Activated CD4-positive, alpha-beta T cell treated with anti-CD3 and anti-CD28 coated beads for 48 hours (primary cell): ENCODE data around the gene DCDC2C.

Experiments
- DNase-seq: peaks from one replicate; pipeline ENCODE4 v3.0.0-alpha.2; 2020

Gene DCDC2C

GRCh38 chr2:3674066-3674845 lies 29.1 kb upstream of the DCDC2C start:
- no peak for DNase-seq

- DNase-seq, result no peak
Observed at GRCh38 chr2:3675687-3676086, 27.7 kb upstream of the DCDC2C start.

- DNase-seq, result no peak
Observed at GRCh38 chr2:3677436-3677835, 25.9 kb upstream of the DCDC2C start.

GRCh38 chr2:3678212-3678611 lies 25.2 kb upstream of the DCDC2C start:
- no peak for DNase-seq

GRCh38 chr2:3679180-3679579 lies 24.2 kb upstream of the DCDC2C start:
- DNase-seq, result no peak

GRCh38 chr2:3679616-3680393 lies 23.6 kb upstream of the DCDC2C start:
- DNase-seq, result no peak

- DNase-seq, result no peak
Observed at GRCh38 chr2:3680548-3681345, 22.6 kb upstream of the DCDC2C start.

GRCh38 chr2:3681625-3682024 lies 21.8 kb upstream of the DCDC2C start:
- DNase-seq, result no peak

GRCh38 chr2:3682811-3683210 lies 20.6 kb upstream of the DCDC2C start:
- DNase-seq, result no peak

GRCh38 chr2:3683748-3684454 lies 19.5 kb upstream of the DCDC2C start:
- no peak for DNase-seq

- no peak for DNase-seq
Observed at GRCh38 chr2:3689998-3690748, 13.2 kb upstream of the DCDC2C start.

GRCh38 chr2:3692375-3692774 lies 11.0 kb upstream of the DCDC2C start:
- DNase-seq, result no peak

GRCh38 chr2:3696545-3696944 lies 6.8 kb upstream of the DCDC2C start:
- no peak for DNase-seq

- DNase-seq, result no peak
Observed at GRCh38 chr2:3701071-3701470, 2.3 kb upstream of the DCDC2C start.

- DNase-seq, result no peak
Observed at GRCh38 chr2:3703757-3704355, 481 bp downstream of the DCDC2C start.

- no peak for DNase-seq
Observed at GRCh38 chr2:3704692-3705091, 1.3 kb downstream of the DCDC2C start.

- DNase-seq, result no peak
Observed at GRCh38 chr2:3705782-3706181, 2.4 kb downstream of the DCDC2C start.

GRCh38 chr2:3706892-3707291 lies 3.5 kb downstream of the DCDC2C start:
- no peak for DNase-seq

GRCh38 chr2:3708576-3708975 lies 5.2 kb downstream of the DCDC2C start:
- DNase-seq, result no peak

- DNase-seq, result no peak
Observed at GRCh38 chr2:3709225-3709624, 5.8 kb downstream of the DCDC2C start.

GRCh38 chr2:3712424-3712823 lies 9.0 kb downstream of the DCDC2C start:
- DNase-seq, result no peak
